ENCODE data around the gene CHFR. TPM values are rescaled to one million over a fixed set of nuclear protein-coding genes. Genes with fewer than 3 reads are reported as not detected.
A peak's percentile ranks its signal among the peaks of the same experiment; 100 is the strongest.

Gene CHFR
- total and polyA plus RNA-seq, 2 experiments from 2014 or later = 23.0 to 42.7 TPM

- peak within 1 kb of the TSS; percentile 95 for H3K4me3 ChIP-seq
- H3K36me3 ChIP-seq (ENCODE audit: insufficient read depth) = no peaks in the 10 kb centered on the region; the same call in 1 of the 2 replicates
- peak within 1 kb of the TSS; percentile 95 for H3K4me2 ChIP-seq
- peak within 1 kb of the TSS; percentile 100 for H3K27ac Mint-ChIP-seq
- no peaks in the 10 kb centered on the region for H3K27me3 ChIP-seq (ENCODE audit: insufficient read depth)
- peak within 1 kb of the TSS; percentile 94 for H2AFZ ChIP-seq
- no peaks in the 10 kb centered on the region for H3K9me2 ChIP-seq (ENCODE audit: insufficient read depth)
- DNase-seq (ENCODE audit: low spot score) (peak; percentile 97), ATAC-seq (peak; percentile 97)
- peak within 1 kb of the TSS; percentile 91 for H3K4me3 Mint-ChIP-seq
- H3K4me1 Mint-ChIP-seq = peaks cover 12% of the 10 kb centered on the region
- H4K20me1 ChIP-seq (replicated peaks; ENCODE audit: insufficient read depth) = peaks cover 4% of the 10 kb centered on the region; the same call in 1 of the 2 replicates
- H3K36me3 Mint-ChIP-seq (ENCODE audit: low read depth) = peaks cover 31% of the 10 kb centered on the region
- peaks cover 2% of the 10 kb centered on the region; the same call in 1 of the 3 replicates for H3K9me3 Mint-ChIP-seq
- peaks cover 5% of the 10 kb centered on the region for H3K27me3 Mint-ChIP-seq (ENCODE audit: insufficient read depth, low read depth, poor library complexity)
- peaks cover 8% of the 10 kb centered on the region for H3K4me1 ChIP-seq (ENCODE audit: insufficient read depth)
- H3F3A ChIP-seq (replicated peaks; ENCODE audit: low read depth) = peaks cover 10% of the 10 kb centered on the region; the same call in 1 of the 2 replicates
- TF ChIP-seq ETS1 (IDR thresholded peaks at IDR 0.05) = peak; percentile 79
- no peak for TF ChIP-seq ZNF462 (CRISPR knock-in tag; IDR thresholded peaks at IDR 0.05)
- TF ChIP-seq STAT1 (IDR thresholded peaks at IDR 0.05; ENCODE audit: unreplicated experiment) = no peak
- TF ChIP-seq POLR2AphosphoS5 (IDR thresholded peaks at IDR 0.05; ENCODE audit: low read depth) = peak; percentile 73
- TF ChIP-seq REST (IDR thresholded peaks at IDR 0.05; ENCODE audit: unreplicated experiment) = no peak
- peak; percentile 87; the same call in 1 of the 2 replicates for TF ChIP-seq ZNF114 (CRISPR knock-in tag; IDR thresholded peaks at IDR 0.05)
- TF ChIP-seq CREB1 (CRISPR knock-in tag; IDR thresholded peaks at IDR 0.05; ENCODE audit: low read depth) = peak; percentile 86
- peaks cover 32% of the 10 kb centered on the region for H3K79me2 ChIP-seq (replicated peaks; ENCODE audit: insufficient read depth)
- peak within 1 kb of the TSS; percentile 100 for H3K27ac ChIP-seq (ENCODE audit: low read depth)
Measured at GRCh38 chr12:132828706-132829534, 58.5 kb downstream of the CHFR start, which contains the start of gene GOLGA3. Gene GOLGA3, minus strand, starts transcription at chr12:132828869. Its CDS starts 6,741 bp downstream, at chr12:132822128.

Measured in GM23338 (cell line).